GM12801 (cell line): Measurements from ENCODE around the gene TMPRSS13.

Experiments used
- TF ChIP-seq, protein P1 (sequence below): IDR thresholded peaks from one replicate; pipeline ENCODE4 v1.5.1; 2011; ENCODE audit warnings: control low read depth; ENCODE audit not compliant: insufficient read length; ENCODE audit errors: extremely low read depth

Gene TMPRSS13

DNA sequence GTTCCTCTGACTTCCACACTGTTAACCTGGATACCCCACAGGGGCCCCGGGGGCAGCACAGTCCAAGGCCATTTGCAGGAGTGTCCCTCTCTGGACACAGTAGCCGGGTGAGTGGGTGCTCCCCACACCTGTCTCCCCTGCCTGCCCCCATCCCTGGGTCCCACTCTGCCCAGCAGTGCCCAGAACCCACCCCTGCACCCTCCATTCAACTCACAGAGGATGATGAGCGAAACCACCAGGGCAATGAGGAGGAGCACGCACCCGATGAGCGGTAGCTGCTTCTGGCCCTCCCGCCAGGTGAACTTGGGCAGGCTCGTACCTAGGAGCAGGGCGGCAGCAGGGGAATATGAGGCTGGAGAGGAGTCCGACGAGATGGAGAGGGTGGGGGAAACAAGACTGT lies 12.2 kb downstream of the TMPRSS13 start:
- TF ChIP-seq, protein P1, sequence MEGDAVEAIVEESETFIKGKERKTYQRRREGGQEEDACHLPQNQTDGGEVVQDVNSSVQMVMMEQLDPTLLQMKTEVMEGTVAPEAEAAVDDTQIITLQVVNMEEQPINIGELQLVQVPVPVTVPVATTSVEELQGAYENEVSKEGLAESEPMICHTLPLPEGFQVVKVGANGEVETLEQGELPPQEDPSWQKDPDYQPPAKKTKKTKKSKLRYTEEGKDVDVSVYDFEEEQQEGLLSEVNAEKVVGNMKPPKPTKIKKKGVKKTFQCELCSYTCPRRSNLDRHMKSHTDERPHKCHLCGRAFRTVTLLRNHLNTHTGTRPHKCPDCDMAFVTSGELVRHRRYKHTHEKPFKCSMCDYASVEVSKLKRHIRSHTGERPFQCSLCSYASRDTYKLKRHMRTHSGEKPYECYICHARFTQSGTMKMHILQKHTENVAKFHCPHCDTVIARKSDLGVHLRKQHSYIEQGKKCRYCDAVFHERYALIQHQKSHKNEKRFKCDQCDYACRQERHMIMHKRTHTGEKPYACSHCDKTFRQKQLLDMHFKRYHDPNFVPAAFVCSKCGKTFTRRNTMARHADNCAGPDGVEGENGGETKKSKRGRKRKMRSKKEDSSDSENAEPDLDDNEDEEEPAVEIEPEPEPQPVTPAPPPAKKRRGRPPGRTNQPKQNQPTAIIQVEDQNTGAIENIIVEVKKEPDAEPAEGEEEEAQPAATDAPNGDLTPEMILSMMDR = no peak

GRCh38 chr11:117915672-117916235 lies 13.4 kb downstream of the TMPRSS13 start:
- TF ChIP-seq, protein P1 = no peak

DNA sequence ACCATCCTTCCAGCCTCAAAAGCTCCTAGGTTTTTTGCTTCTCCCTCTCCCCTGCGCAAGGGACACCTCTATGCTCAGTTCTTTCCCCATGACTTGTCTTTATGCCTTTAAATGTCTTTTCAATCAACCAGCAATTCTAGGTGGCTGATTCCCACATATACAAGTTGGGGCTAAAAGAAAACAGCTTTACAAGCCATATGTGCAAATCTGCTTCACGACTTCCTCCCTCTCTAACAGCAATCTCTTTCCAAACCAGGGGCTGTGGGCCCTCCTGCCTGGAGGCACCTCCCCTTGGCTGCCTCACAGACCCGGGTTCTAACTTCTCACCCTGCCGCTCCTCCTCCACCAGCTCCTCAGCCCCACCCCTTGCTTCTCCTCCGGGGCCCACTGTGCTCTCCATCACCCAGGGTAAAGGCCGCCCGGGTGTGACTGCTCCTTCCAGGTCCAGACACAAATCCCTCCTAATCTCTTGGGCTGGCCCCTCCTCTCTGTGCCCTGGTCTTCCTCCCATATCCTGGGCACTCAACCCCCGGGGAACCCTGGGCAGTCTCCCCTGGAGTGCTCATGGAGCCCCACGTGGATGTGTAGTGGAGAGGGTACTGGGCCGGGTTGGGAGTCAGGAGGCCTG lies 14.1 kb downstream of the TMPRSS13 start:
- TF ChIP-seq, protein P1 = no peak

DNA sequence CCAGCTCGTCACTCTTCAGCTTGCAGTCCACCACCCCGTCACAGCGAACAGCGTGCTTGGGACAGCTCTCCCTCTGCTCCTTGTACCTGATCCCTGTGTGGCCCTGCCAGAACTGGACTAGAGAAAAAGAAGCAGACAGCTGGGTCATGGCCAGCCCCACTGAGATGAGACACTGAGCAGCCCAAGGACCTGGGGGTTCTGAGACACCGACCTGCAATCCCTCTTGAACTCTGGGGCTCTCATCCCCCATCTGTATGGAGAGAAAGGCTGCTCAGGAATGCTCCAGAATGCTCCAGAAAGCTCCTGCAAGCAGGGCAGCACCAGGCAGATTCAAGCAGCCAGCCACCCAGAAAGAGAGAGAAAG lies 14.8 kb downstream of the TMPRSS13 start:
- TF ChIP-seq, protein P1 = no peak

DNA sequence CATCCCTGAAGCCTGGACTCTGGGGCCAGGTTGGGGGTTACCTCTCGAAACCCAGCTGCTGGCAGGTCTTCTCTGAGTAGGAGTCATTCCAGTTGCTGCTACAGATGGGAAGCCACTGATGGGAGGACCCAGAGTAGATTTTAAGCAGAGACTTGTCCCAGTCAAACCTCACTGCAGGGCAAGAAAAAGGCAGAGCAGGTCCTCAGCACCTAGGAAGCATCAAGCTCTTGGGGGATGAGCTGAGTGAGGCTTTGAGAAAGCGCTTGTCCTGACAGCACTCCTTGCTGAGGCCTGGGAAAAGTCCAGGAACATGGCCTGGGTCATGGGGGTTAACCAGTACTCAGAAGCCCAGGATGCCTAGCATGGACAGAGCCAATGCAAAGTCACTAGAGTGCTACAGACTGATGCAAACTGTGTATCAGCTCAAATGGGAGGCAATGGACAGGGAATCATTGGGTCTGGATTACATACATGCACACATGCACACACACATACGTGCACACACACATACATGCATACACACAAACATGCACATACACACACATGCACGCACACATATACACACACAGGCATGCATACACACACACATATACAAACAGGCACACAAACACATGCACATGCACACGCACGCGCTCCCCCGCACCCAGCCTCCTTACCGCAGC lies 15.3 kb downstream of the TMPRSS13 start:
- TF ChIP-seq, protein P1 = no peak

DNA sequence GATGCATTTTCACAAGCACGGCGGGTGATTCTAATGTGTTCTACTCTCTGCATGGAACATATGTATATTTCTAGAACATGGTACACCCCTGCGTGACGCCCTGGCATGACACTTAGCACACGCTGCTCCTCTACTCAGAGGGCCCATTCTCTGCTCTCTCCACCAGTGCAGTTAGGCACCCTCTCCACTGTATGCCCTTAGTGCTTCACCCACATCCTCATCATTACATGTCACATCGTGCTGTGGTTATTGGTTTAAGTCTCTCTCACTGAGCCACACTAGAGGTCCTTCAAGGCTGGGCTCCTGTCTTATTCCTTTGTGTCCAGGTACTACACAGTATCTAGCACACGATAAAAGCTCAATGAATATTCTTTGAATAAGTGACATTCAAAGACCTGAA lies 16.7 kb downstream of the TMPRSS13 start:
- TF ChIP-seq, protein P1 = no peak

DNA sequence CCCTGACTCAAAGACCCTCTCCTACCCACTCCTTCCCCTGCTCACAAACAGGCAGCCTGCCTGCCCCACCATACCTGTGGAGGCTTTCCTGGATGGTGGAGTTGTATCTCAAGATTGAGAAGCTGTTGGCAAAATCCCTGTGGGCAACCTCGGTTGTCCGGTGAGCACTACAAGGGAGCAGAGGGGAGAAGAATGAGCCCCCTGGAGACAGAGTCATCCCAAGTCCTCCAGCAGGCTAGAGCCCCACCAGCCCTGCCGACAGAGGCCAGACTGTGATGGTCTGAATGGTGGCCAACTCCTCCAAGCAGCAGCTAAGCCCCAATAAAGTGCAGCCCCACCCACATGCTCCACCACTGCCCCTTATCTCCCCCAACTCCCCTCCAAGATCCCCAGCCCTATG lies 17.5 kb downstream of the TMPRSS13 start:
- TF ChIP-seq, protein P1 = no peak
